Measurements from ENCODE around the gene CBX3. TPM values are rescaled to one million over a fixed set of nuclear protein-coding genes. Genes with fewer than 3 reads are reported as not detected.

Gene CBX3
- total and polyA plus RNA-seq, 2 experiments from 2014 or later: 236 to 249 TPM

GRCh38 chr7:26192485-26193087 is 9.0 kb upstream of the CBX3 start:
- peaks cover 64% of the 10 kb centered on the region for H4K20me1 ChIP-seq (replicated peaks; ENCODE audit: insufficient read depth)
- Mint-ChIP-seq H3K36me3 (ENCODE audit: low read depth) (peaks cover 97% of the 10 kb centered on the region), H3K27ac (peak overlapping the region; percentile 59), H3K4me3 (peak overlapping the region; percentile 57), H3K9me3 (no peaks in the 10 kb centered on the region; the same call in 2 of the 3 replicates), H3K27me3 (ENCODE audit: insufficient read depth, low read depth, poor library complexity) (peaks cover 54% of the 10 kb centered on the region), H3K4me1 (peaks cover 81% of the 10 kb centered on the region)
- H2AFZ ChIP-seq: no peak overlapping the region
- H3K79me2 ChIP-seq (replicated peaks; ENCODE audit: insufficient read depth): peaks cover 63% of the 10 kb centered on the region
- H3K9me2 ChIP-seq (ENCODE audit: insufficient read depth): no peaks in the 10 kb centered on the region
- DNase-seq (ENCODE audit: low spot score) (no peak), ATAC-seq (no peak)
- H3K27ac ChIP-seq (ENCODE audit: low read depth): peak overlapping the region; percentile 67
- H3K4me2 ChIP-seq: no peak overlapping the region
- H3K4me1 ChIP-seq (ENCODE audit: insufficient read depth): peaks cover 18% of the 10 kb centered on the region
- H3K4me3 ChIP-seq: no peak overlapping the region
- peaks cover 79% of the 10 kb centered on the region for H3F3A ChIP-seq (replicated peaks; ENCODE audit: low read depth)
- TF ChIP-seq, protein P1, sequence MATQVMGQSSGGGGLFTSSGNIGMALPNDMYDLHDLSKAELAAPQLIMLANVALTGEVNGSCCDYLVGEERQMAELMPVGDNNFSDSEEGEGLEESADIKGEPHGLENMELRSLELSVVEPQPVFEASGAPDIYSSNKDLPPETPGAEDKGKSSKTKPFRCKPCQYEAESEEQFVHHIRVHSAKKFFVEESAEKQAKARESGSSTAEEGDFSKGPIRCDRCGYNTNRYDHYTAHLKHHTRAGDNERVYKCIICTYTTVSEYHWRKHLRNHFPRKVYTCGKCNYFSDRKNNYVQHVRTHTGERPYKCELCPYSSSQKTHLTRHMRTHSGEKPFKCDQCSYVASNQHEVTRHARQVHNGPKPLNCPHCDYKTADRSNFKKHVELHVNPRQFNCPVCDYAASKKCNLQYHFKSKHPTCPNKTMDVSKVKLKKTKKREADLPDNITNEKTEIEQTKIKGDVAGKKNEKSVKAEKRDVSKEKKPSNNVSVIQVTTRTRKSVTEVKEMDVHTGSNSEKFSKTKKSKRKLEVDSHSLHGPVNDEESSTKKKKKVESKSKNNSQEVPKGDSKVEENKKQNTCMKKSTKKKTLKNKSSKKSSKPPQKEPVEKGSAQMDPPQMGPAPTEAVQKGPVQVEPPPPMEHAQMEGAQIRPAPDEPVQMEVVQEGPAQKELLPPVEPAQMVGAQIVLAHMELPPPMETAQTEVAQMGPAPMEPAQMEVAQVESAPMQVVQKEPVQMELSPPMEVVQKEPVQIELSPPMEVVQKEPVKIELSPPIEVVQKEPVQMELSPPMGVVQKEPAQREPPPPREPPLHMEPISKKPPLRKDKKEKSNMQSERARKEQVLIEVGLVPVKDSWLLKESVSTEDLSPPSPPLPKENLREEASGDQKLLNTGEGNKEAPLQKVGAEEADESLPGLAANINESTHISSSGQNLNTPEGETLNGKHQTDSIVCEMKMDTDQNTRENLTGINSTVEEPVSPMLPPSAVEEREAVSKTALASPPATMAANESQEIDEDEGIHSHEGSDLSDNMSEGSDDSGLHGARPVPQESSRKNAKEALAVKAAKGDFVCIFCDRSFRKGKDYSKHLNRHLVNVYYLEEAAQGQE (IDR thresholded peaks at IDR 0.05; ENCODE audit: unreplicated experiment): no peak
- TF ChIP-seq NANOG (IDR thresholded peaks at IDR 0.05; ENCODE audit: borderline replicate concordance) (no peak), STAT1 (IDR thresholded peaks at IDR 0.05; ENCODE audit: unreplicated experiment) (no peak), ZNF331 (CRISPR knock-in tag; IDR thresholded peaks at IDR 0.05; ENCODE audit: low read depth) (no peak), ZNF462 (CRISPR knock-in tag; IDR thresholded peaks at IDR 0.05) (no peak)
- peaks cover 84% of the 10 kb centered on the region for H3K36me3 ChIP-seq (ENCODE audit: insufficient read depth)
- H3K27me3 ChIP-seq (ENCODE audit: insufficient read depth): no peaks in the 10 kb centered on the region

Measured in GM23338 (cell line).